Breast epithelium (tissue), 3 donors: ENCODE data around the gene PLA2G5.

Experiments
- POLR2A ChIP-seq: fragments of 450-650 bp; IDR thresholded peaks from one replicate; pipeline ENCODE4 v1.6.1; 2016; ENCODE audit warnings: antibody characterized with exemption, mild to moderate bottlenecking, moderate library complexity
- TF ChIP-seq, protein P1 (sequence below), 3 donors: fragments of 450-650 bp; IDR thresholded peaks; one replicate each; pipeline ENCODE4 v1.5.1; 2016 to 2017; ENCODE audit warnings: antibody characterized with exemption in 3 of 3, mild to moderate bottlenecking in 3 of 3, moderate library complexity in 3 of 3

DNA sequence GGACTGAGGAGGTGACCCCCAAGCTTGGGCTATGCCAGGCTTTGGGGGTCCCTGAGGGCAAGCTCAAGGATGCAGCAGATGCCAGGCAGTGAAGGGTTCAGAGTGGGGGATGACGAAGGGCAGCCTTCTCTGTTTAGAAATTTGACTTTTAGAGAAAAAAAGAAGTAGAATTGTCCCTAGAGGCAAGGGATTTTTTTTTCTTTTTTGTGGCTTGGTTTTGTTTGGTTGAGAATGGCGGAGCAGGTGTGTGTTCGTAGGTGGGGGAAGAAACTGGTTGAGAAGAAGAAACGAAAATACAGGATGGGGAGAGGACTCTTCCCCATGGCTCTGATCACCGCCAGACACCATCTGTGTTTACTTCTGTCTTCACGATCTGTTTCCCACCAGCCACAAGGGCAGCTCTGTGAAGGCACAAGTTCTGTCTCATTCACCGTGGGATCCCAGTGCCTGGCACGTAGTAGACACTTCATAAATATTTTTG lies 8.2 kb downstream of the PLA2G5 start:
- TF ChIP-seq, protein P1, sequence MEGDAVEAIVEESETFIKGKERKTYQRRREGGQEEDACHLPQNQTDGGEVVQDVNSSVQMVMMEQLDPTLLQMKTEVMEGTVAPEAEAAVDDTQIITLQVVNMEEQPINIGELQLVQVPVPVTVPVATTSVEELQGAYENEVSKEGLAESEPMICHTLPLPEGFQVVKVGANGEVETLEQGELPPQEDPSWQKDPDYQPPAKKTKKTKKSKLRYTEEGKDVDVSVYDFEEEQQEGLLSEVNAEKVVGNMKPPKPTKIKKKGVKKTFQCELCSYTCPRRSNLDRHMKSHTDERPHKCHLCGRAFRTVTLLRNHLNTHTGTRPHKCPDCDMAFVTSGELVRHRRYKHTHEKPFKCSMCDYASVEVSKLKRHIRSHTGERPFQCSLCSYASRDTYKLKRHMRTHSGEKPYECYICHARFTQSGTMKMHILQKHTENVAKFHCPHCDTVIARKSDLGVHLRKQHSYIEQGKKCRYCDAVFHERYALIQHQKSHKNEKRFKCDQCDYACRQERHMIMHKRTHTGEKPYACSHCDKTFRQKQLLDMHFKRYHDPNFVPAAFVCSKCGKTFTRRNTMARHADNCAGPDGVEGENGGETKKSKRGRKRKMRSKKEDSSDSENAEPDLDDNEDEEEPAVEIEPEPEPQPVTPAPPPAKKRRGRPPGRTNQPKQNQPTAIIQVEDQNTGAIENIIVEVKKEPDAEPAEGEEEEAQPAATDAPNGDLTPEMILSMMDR (IDR thresholded peaks at IDR 0.05): no peak
- TF ChIP-seq POLR2A: no peak
